Astrocyte (in vitro differentiated cells and primary cell): ENCODE measurements around the gene GRAMD4. TPM values are rescaled to one million over a fixed set of nuclear protein-coding genes. Genes with fewer than 3 reads are reported as not detected.

Experiments
- DNase-seq: peaks from one replicate; pipeline ENCODE4 v3.0.0-alpha.2; 2010; ENCODE audit warnings: low read depth
- FAIRE-seq: peaks from 2 replicates; lab custom pipeline; 2011; peaks lifted over from hg19 to GRCh38; lab: Jason Lieb, UNC
- H2AFZ ChIP-seq: 2 replicates; pipeline ENCODE4 v1.6.0; 2012; ENCODE audit warnings: low read depth, low read length, inconsistent platforms
- H3K27ac ChIP-seq: 2 replicates; pipeline ENCODE4 v1.5.1; 2011; ENCODE audit warnings: low read depth, low read length, inconsistent platforms
- H3K27me3 ChIP-seq: 2 replicates; pipeline ENCODE4 v1.6.0; 2011; ENCODE audit warnings: low read length, inconsistent platforms; ENCODE audit not compliant: insufficient read depth
- H3K36me3 ChIP-seq: 2 replicates; pipeline ENCODE4 v1.5.1; 2011; ENCODE audit warnings: low read length, inconsistent platforms; ENCODE audit not compliant: insufficient read depth
- H3K4me1 ChIP-seq: 2 replicates; pipeline ENCODE4 v1.5.1; 2011; ENCODE audit warnings: low read length, inconsistent platforms; ENCODE audit not compliant: insufficient read depth
- H3K4me2 ChIP-seq: 2 replicates; pipeline ENCODE4 v1.6.0; 2012; ENCODE audit warnings: low read length, inconsistent platforms
- H3K4me3 ChIP-seq: 2 replicates; pipeline ENCODE4 v1.5.1; 2011; ENCODE audit warnings: low read depth, mild to moderate bottlenecking, low read length, inconsistent platforms; ENCODE audit not compliant: insufficient read depth
- H3K79me2 ChIP-seq: 2 replicates; pipeline ENCODE4 v1.6.0; 2012; ENCODE audit warnings: mild to moderate bottlenecking, low read length, inconsistent platforms; ENCODE audit not compliant: insufficient read depth
- H3K9ac ChIP-seq: 2 replicates; pipeline ENCODE4 v1.6.0; 2012; ENCODE audit warnings: mild to moderate bottlenecking, low read length, inconsistent platforms
- H3K9me3 ChIP-seq: 2 replicates; pipeline ENCODE4 v1.5.1; 2012; ENCODE audit warnings: low read depth, mild to moderate bottlenecking, low read length, inconsistent platforms; ENCODE audit not compliant: insufficient read depth
- H4K20me1 ChIP-seq: 2 replicates; pipeline ENCODE4 v1.6.0; 2012; ENCODE audit warnings: low read length, inconsistent platforms; ENCODE audit not compliant: insufficient read depth
- H3K27ac Mint-ChIP-seq: one replicate; pipeline ENCODE4 v1.8.0; 2021; ENCODE audit warnings: mild to moderate bottlenecking, mixed read lengths; ENCODE audit not compliant: unreplicated experiment
- H3K27me3 Mint-ChIP-seq: one replicate; pipeline ENCODE4 v1.8.0; 2021; ENCODE audit warnings: low read depth, mixed read lengths; ENCODE audit not compliant: unreplicated experiment
- H3K36me3 Mint-ChIP-seq: one replicate; pipeline ENCODE4 v1.8.0; 2021; ENCODE audit warnings: low read depth, mixed read lengths; ENCODE audit not compliant: unreplicated experiment
- H3K4me1 Mint-ChIP-seq: one replicate; pipeline ENCODE4 v1.8.0; 2021; ENCODE audit warnings: low read depth, mixed read lengths; ENCODE audit not compliant: unreplicated experiment
- H3K4me3 Mint-ChIP-seq: one replicate; pipeline ENCODE4 v1.8.0; 2021; ENCODE audit warnings: mild to moderate bottlenecking, moderate library complexity, mixed read lengths; ENCODE audit not compliant: unreplicated experiment
- H3K9me3 Mint-ChIP-seq: one replicate; pipeline ENCODE4 v1.8.0; 2021; ENCODE audit warnings: mild to moderate bottlenecking, mixed read lengths; ENCODE audit not compliant: unreplicated experiment
- EZH2 ChIP-seq: IDR thresholded peaks from 2 replicates; pipeline ENCODE4 v1.6.1; 2012; ENCODE audit warnings: mild to moderate bottlenecking, low read length, inconsistent platforms; ENCODE audit not compliant: insufficient read depth
- total RNA-seq: library from RNA; stranded (reverse); gene quantifications from 2 replicates; pipeline ENCODE4 v1.2.1, GENCODE V29; 2021
- TF ChIP-seq, protein P1 (sequence below): IDR thresholded peaks from 2 replicates; pipeline ENCODE4 v1.5.1; 2011; ENCODE audit warnings: low read depth, mild to moderate bottlenecking, inconsistent platforms, low read length, moderate library complexity; ENCODE audit not compliant: insufficient read depth

The GRAMD4 gene
- total RNA-seq, 1 donor from 2014 or later = 17.8 TPM

GRCh38 chr22:46598737-46599424 lies 21.3 kb upstream of the GRAMD4 start:
- H3K27ac Mint-ChIP-seq = no peak overlapping the region
- FAIRE-seq = no peak

GRCh38 chr22:46600273-46600796 lies 19.9 kb upstream of the GRAMD4 start:
- Mint-ChIP-seq H3K9me3 (no peaks in the 10 kb centered on the region), H3K27me3 (peaks cover 7% of the 10 kb centered on the region), H3K27ac (no peak overlapping the region), H3K4me3 (no peak overlapping the region), H3K36me3 (peaks cover 2% of the 10 kb centered on the region), H3K4me1 (peaks cover 4% of the 10 kb centered on the region)
- TF ChIP-seq EZH2 = no peak
- TF ChIP-seq, protein P1, sequence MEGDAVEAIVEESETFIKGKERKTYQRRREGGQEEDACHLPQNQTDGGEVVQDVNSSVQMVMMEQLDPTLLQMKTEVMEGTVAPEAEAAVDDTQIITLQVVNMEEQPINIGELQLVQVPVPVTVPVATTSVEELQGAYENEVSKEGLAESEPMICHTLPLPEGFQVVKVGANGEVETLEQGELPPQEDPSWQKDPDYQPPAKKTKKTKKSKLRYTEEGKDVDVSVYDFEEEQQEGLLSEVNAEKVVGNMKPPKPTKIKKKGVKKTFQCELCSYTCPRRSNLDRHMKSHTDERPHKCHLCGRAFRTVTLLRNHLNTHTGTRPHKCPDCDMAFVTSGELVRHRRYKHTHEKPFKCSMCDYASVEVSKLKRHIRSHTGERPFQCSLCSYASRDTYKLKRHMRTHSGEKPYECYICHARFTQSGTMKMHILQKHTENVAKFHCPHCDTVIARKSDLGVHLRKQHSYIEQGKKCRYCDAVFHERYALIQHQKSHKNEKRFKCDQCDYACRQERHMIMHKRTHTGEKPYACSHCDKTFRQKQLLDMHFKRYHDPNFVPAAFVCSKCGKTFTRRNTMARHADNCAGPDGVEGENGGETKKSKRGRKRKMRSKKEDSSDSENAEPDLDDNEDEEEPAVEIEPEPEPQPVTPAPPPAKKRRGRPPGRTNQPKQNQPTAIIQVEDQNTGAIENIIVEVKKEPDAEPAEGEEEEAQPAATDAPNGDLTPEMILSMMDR = no peak
- Histone ChIP-seq H3K4me3 (no peak overlapping the region), H3K79me2 (no peaks in the 10 kb centered on the region), H3K27me3 (peaks cover 2% of the 10 kb centered on the region), H3K9me3 (no peaks in the 10 kb centered on the region), H3K27ac (no peak overlapping the region), H3K36me3 (no peaks in the 10 kb centered on the region), H3K4me1 (peaks cover 11% of the 10 kb centered on the region), H3K4me2 (no peak overlapping the region), H4K20me1 (peaks cover 32% of the 10 kb centered on the region), H2AFZ (no peak overlapping the region), H3K9ac (no peak overlapping the region)
- FAIRE-seq (no peak), DNase-seq (no peak)

More at GRCh38 chr22:46598737-46599424, 21.3 kb upstream of the GRAMD4 start:
- Mint-ChIP-seq H3K4me3 (no peak overlapping the region), H3K4me1 (no peaks in the 10 kb centered on the region), H3K9me3 (no peaks in the 10 kb centered on the region), H3K36me3 (peaks cover 2% of the 10 kb centered on the region), H3K27me3 (peaks cover 7% of the 10 kb centered on the region)
- TF ChIP-seq EZH2 = no peak
- TF ChIP-seq, protein P1 = no peak
- Histone ChIP-seq H3K4me2 (no peak overlapping the region), H3K79me2 (no peaks in the 10 kb centered on the region), H3K4me3 (no peak overlapping the region), H3K27me3 (peaks cover 2% of the 10 kb centered on the region), H2AFZ (no peak overlapping the region), H3K9me3 (no peaks in the 10 kb centered on the region), H3K27ac (no peak overlapping the region), H4K20me1 (peaks cover 36% of the 10 kb centered on the region), H3K4me1 (peaks cover 8% of the 10 kb centered on the region), H3K9ac (no peak overlapping the region), H3K36me3 (no peaks in the 10 kb centered on the region)
- DNase-seq = no peak

GRCh38 chr22:46602025-46602424 lies 18.2 kb upstream of the GRAMD4 start:
- peaks cover 4% of the 10 kb centered on the region for H3K27me3 Mint-ChIP-seq
- Histone ChIP-seq H3K4me2 (no peak overlapping the region), H3K36me3 (no peaks in the 10 kb centered on the region), H3K27me3 (no peaks in the 10 kb centered on the region), H2AFZ (no peak overlapping the region), H3K9me3 (no peaks in the 10 kb centered on the region), H3K27ac (no peak overlapping the region), H3K9ac (no peak overlapping the region), H4K20me1 (peaks cover 22% of the 10 kb centered on the region), H3K4me3 (no peak overlapping the region), H3K4me1 (peaks cover 3% of the 10 kb centered on the region), H3K79me2 (no peaks in the 10 kb centered on the region)
- H3K9me3 Mint-ChIP-seq = no peaks in the 10 kb centered on the region
- DNase-seq (no peak), FAIRE-seq (no peak)
- H3K27ac Mint-ChIP-seq = no peak overlapping the region
- H3K36me3 Mint-ChIP-seq = peaks cover 2% of the 10 kb centered on the region
- TF ChIP-seq, protein P1 = no peak
- no peak for TF ChIP-seq EZH2
- H3K4me3 Mint-ChIP-seq = no peak overlapping the region
- H3K4me1 Mint-ChIP-seq = peaks cover 4% of the 10 kb centered on the region
